ENCODE measurements around the gene INSYN2A. TPM values are rescaled to one million over a fixed set of nuclear protein-coding genes. Genes with fewer than 3 reads are reported as not detected.

INSYN2A gene
- polyA plus RNA-seq, 2 of the 4 experiments (the other 2 are of a cell fraction): 0.25 to 0.54 TPM

- FAIRE-seq (no peak), DNase-seq (ENCODE audit: low read depth in 1 of 2, low spot score in 1 of 2) (no peak), ATAC-seq (no peak)
- H3K9me3 ChIP-seq: no peaks in the 10 kb centered on the region
- H3K4me3 ChIP-seq: no peak overlapping the region
- H3K4me2 ChIP-seq: no peak overlapping the region
- TF ChIP-seq ESRRA (IDR thresholded peaks at IDR 0.05; ENCODE audit: borderline replicate concordance, low read length) (no peak), CBX2 (IDR thresholded peaks at IDR 0.05; ENCODE audit: borderline replicate concordance, low read depth) (no peak), CHD4 (IDR thresholded peaks at IDR 0.05; ENCODE audit: borderline replicate concordance) (no peak), MAZ (IDR thresholded peaks at IDR 0.05; ENCODE audit: borderline replicate concordance, low read depth, low read length) (no peak), POLR2AphosphoS2 (conservative IDR thresholded peaks at IDR 0.05; ENCODE audit: low read length) (no peak), BHLHE40 (IDR thresholded peaks at IDR 0.05; ENCODE audit: low read depth, low read length) (no peak), PHF8 (IDR thresholded peaks at IDR 0.05; ENCODE audit: borderline replicate concordance, low read depth) (no peak), NR3C1 (IDR thresholded peaks at IDR 0.05) (no peak), EP300 (IDR thresholded peaks at IDR 0.05) (no peak), EHMT2 (IDR thresholded peaks at IDR 0.05; ENCODE audit: low read depth) (no peak), HOXB5 (CRISPR knock-in tag; IDR thresholded peaks at IDR 0.05) (no peak), FOXS1 (CRISPR knock-in tag; IDR thresholded peaks at IDR 0.05) (no peak), HDAC2 (IDR thresholded peaks at IDR 0.05) (no peak), RAD21 (conservative IDR thresholded peaks at IDR 0.05 in 1 of 2, IDR thresholded peaks at IDR 0.05 in 1 of 2) (no peak), KDM5A (IDR thresholded peaks at IDR 0.05) (no peak), TP53 (CRISPR knock-in tag; IDR thresholded peaks at IDR 0.05) (no peak), POLR2A (IDR thresholded peaks at IDR 0.05; ENCODE audit: low read length) (no peak), NFE2L2 (conservative IDR thresholded peaks at IDR 0.05; ENCODE audit: low read length) (no peak)
- TF ChIP-seq, protein P1, sequence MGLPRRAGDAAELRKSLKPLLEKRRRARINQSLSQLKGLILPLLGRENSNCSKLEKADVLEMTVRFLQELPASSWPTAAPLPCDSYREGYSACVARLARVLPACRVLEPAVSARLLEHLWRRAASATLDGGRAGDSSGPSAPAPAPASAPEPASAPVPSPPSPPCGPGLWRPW (IDR thresholded peaks at IDR 0.05): no peak
- WGBS (ENCODE audit: missing lambda C conversion rate): 94% methylated on average over 2 of the region's 2 CpGs
- no peaks in the 10 kb centered on the region for H3K4me1 ChIP-seq
- ChIA-PET POLR2A (no interaction called here), CTCF (interaction anchor here (0.7 to 1.5 kb wide), 5 partner anchors 12 to 1401 kb away, joined by 3 to 4 read pairs (median 3); no protein-coding TSS in a partner anchor)
- H3K27ac ChIP-seq: no peak overlapping the region
Measured at GRCh38 chr10:127207081-127207480, 10.7 kb upstream of the INSYN2A start.

DNA sequence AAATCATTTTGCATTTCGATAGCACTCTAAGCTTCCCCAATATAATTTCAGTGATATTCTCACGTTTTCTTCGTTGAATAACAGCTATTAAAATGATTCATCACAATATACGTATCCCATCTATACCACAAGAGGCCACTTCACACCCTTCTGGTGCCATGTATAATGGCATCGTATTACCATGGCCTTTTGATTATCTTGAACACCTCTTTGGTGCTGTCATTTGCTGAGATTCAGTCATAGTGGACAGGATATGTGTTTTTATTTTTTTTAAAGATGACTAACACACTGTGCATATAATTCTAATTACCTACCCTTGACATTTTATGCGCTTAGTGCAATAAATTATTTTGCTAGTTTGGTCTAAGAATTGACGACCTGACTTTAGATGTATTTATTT lies 6.7 kb upstream of the INSYN2A start:
- TF ChIP-seq FOXS1 (CRISPR knock-in tag; IDR thresholded peaks at IDR 0.05): no peak
- TF ChIP-seq ZNF302 (CRISPR knock-in tag; IDR thresholded peaks at IDR 0.05): no peak
- no peak for TF ChIP-seq JUNB (IDR thresholded peaks at IDR 0.05)
- TF ChIP-seq EHF (CRISPR knock-in tag; IDR thresholded peaks at IDR 0.05): no peak
- TF ChIP-seq, protein P2, sequence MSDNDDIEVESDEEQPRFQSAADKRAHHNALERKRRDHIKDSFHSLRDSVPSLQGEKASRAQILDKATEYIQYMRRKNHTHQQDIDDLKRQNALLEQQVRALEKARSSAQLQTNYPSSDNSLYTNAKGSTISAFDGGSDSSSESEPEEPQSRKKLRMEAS (IDR thresholded peaks at IDR 0.05): no peak
- TF ChIP-seq RCOR1 (IDR thresholded peaks at IDR 0.05; ENCODE audit: low read depth, low read length): no peak
- TF ChIP-seq, protein P3, sequence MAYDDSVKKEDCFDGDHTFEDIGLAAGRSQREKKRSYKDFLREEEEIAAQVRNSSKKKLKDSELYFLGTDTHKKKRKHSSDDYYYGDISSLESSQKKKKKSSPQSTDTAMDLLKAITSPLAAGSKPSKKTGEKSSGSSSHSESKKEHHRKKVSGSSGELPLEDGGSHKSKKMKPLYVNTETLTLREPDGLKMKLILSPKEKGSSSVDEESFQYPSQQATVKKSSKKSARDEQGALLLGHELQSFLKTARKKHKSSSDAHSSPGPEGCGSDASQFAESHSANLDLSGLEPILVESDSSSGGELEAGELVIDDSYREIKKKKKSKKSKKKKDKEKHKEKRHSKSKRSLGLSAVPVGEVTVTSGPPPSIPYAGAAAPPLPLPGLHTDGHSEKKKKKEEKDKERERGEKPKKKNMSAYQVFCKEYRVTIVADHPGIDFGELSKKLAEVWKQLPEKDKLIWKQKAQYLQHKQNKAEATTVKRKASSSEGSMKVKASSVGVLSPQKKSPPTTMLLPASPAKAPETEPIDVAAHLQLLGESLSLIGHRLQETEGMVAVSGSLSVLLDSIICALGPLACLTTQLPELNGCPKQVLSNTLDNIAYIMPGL (CRISPR knock-in tag; IDR thresholded peaks at IDR 0.05; ENCODE audit: borderline replicate concordance): no peak
- no peak for TF ChIP-seq NFE2L2 (conservative IDR thresholded peaks at IDR 0.05; ENCODE audit: low read length)
- no peak for TF ChIP-seq ZFP36 (IDR thresholded peaks at IDR 0.05; ENCODE audit: borderline replicate concordance, partially characterized antibody)
- DNase-seq (ENCODE audit: low read depth in 1 of 2, low spot score in 1 of 2): no peak
- no peak overlapping the region for H3K4me3 ChIP-seq
- no peaks in the 10 kb centered on the region for H3K9me3 ChIP-seq
- H3K4me1 ChIP-seq: no peaks in the 10 kb centered on the region
- no peak overlapping the region for H3K4me2 ChIP-seq
- H3K27ac ChIP-seq: no peak overlapping the region
- ChIA-PET POLR2A (no interaction called here), CTCF (no interaction called here)
- no peak for FAIRE-seq
- WGBS (ENCODE audit: missing lambda C conversion rate): 89% methylated on average over 7 of the region's 7 CpGs
- no peak for ATAC-seq

All from A549 (cell line).